GM19438 (cell line): ENCODE data around the gene CDHR2.
"Not testable (repeated sequence)": the region's sequence is repeated elsewhere in the genome, so short reads cannot be mapped to it uniquely, and the experiment has no call there.

ENCODE experiments used
- ATAC-seq: cut with Tn5 transposase; IDR thresholded peaks from one replicate; pipeline ENCODE4 v1.9.1; 2021; ENCODE audit warnings: low read depth; ENCODE audit not compliant: unreplicated experiment

The CDHR2 gene

GRCh38 chr5:176595386-176595943, 46.3 kb downstream of the CDHR2 start:
- ATAC-seq = no peak

- no peak for ATAC-seq
Measured at GRCh38 chr5:176596069-176596644, 47.0 kb downstream of the CDHR2 start.

DNA sequence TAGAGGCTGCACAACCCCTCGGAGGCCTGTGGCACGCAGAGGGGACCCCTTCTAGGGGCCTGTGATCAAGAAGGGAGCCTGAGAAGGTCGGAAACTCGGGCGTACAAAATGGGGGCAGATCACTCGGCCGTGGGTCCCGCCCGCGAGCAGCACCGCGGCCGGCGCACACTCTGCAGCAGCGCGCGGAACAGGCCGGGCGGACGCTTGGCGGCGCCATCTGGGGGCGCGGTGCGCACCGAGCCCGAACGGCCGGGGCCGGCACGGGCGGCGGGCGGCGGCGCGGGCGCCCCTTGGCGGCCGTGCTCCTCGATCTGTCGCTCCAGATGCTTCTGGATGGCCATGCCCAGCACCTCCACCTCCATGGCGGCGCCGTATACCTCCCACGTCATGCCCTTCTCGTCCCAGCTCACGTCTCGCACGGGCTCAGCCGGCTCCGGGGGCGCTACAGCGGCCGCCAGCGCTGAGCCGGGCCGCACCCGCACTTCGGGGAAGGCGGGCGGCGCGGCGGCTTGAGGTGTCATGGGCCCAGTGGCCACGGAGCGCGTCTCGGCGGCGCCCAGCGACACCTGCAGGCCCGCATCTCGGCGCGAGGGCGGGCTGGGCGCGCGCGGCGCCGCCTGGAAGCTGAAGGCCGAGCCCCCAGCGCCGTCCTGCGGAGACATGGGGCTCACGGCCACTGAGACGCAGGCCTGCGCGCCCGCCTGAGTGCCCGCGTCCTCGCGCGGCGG, 47.7 kb downstream of the CDHR2 start:
- no peak for ATAC-seq

GRCh38 chr5:176597417-176598389, 48.6 kb downstream of the CDHR2 start:
- no peak for ATAC-seq

GRCh38 chr5:176599749-176600430, 50.7 kb downstream of the CDHR2 start:
- ATAC-seq = not testable (repeated sequence)

DNA sequence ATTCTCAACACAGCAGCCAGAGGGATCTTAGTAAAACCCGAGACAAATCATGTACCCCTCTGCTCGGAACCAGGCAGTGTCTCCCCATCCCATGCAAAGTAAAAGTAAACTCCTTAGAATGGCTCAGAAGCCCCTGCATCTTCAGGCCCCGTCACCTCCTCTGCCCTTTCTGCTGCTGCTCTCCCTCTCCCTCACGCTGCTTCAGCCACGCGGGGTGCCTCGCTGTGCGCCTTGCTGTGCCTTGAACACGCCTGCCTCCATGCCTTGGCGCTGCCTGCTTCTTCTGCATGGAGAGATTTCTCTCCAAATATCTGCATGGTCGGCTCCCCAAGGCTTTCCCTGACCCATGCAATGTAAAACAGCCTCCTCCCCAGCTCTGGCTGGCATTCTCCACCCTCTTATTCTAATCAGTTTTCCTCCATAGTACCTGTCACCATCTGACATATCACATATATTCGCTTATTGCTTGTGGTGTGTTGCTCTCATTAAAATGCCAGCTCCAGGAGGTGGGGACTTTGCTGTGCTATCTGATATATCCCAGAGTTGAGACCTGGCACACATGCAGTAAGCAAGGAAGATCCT, 52.9 kb downstream of the CDHR2 start:
- ATAC-seq = no peak

DNA sequence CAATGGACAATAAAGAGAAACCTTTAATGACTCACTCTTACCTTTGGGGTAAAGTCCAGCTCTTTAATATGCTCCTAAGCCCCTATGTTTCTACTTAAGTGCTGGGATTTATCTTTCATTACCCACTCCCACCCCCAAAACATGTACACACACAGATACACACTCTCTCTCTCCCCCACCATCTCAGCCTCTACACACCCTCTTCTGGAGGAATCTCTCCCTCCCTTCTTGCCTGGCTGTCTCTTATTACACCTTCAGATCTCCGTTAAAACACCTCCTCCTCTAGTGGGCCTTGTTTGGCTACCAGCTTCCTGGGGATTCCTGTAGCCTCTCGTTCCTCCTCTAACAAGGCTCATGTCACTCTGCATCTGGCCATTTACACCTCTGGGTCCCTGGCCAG, 53.9 kb downstream of the CDHR2 start:
- no peak for ATAC-seq

GRCh38 chr5:176606032-176606431, 56.9 kb downstream of the CDHR2 start:
- ATAC-seq = no peak

GRCh38 chr5:176606875-176607274, 57.7 kb downstream of the CDHR2 start:
- ATAC-seq = no peak

DNA sequence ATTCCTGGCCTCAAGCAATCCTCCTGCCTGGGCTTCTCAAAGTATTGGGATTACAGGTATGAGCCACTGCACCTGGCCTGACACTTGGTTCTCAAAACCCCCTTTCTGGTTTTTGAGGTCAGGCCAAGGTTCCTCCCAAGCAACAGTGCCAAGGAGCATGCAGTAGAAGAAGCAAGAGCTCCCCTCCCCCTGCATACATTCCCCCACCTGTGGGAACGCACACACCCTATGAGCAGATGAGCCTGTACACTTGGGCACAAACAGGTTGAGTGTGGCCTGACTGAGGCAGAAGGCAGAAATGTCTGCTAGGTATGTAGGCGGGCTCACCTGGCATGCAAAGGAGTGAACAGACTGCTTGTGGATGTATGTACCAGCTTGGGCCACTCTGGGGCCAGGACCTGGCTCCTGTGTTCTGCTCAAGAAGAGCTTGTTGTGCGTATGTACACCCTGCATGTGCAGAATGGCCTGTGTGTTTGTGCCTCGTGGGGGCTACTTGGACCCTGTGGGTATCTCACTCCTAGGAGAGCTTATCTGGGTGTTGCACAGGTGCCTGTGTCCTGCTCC, 59.1 kb downstream of the CDHR2 start:
- ATAC-seq = no peak

DNA sequence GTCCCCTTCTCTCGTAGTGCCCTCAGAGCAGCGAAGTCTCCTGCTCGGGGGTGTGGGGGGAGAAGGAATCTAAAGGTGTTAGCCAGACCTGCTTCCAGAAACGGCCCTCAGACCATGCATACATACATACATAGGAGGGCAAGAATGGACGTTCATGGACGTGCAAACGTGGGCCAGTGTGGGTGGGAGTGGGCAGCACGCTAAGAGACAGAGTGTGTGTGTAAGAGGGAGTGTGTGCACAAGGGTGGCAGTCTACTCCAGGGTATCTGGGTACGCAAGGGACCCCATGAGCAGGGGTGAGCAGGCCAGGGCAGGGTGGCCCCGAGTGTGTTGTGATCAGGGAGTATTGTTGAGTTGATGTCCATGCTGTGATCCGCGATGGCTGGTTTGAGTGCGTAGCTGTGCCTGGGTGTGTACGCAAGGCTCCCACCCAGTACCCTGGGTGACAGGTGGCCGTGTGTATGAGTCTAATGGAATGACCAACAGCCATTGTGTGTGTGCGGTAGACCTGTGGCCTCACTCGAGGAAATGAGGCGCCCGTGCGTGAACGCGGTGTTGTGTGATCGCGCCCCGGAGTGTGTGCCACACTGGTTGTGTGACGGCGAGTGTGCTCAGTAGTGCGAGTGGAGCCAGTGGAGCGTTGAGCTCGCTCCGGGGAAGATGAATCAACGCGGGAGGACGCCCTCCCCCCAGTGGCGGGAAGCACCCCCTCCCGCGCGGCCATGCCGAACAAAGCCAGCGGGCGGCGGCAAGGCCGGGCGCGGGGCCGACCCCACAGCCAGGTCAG, 60.0 kb downstream of the CDHR2 start:
- ATAC-seq = peak; percentile 19

GRCh38 chr5:176609724-176610434, 60.7 kb downstream of the CDHR2 start, which contains the start of gene GPRIN1:
Gene GPRIN1 (minus strand): TSS chr5:176610156. CDS start chr5:176599834, 10,322 bp downstream.
- ATAC-seq = peak; percentile 65

GRCh38 chr5:176610435-176610773, 61.3 kb downstream of the CDHR2 start:
- ATAC-seq = peak; percentile 15

DNA sequence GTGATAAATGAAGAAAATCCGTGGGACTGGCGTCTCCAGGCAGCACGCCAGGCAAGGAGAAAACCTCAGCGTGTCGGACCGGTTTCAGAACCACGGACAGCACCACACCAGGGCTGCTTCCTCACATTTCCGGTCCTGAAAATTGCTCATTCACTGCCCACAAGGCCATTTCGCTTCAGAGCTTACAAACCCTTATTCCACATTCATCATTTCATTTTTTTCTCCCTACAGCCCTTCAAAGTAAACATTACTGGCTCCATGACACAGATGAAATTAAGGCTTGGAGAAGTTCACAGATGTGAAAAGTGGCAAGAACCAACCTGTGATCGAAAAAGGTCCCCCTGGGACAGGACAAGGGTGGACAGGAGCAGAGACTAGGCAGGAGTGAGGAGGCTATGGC, 62.3 kb downstream of the CDHR2 start:
- ATAC-seq = no peak

GRCh38 chr5:176612008-176612407, 62.9 kb downstream of the CDHR2 start:
- no peak for ATAC-seq

GRCh38 chr5:176612855-176613254, 63.7 kb downstream of the CDHR2 start:
- no peak for ATAC-seq

DNA sequence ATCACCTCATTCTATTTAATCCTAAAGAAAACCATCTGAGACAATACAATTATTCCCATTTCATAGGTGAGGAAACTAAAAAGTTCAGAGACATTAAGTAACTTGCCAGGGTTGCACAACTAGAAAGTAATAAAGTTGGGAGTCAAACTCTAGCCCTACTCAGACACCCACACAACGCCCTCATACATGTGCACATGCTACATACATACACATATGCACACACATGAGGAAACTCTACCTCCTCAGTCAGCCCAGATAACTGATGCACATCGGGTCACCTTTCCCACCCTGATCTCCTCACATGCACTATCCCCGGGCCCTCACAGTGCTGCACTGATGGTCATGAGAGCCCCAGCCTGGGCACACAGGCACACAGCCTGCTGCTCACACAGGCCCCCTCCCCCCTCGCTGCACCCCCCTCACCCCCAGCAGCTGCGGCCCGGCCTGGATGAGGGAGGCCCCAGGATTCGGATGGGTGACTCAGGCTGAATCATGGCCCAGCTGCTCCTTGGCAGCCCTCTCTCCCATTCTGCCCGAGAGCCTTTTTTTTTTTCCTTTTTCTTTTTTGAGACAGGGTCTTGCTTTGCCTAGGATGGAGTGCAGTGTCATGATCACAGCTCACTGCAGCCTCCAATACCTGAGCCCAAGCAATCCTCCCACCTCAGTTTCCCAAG, 65.8 kb downstream of the CDHR2 start:
- no peak for ATAC-seq

DNA sequence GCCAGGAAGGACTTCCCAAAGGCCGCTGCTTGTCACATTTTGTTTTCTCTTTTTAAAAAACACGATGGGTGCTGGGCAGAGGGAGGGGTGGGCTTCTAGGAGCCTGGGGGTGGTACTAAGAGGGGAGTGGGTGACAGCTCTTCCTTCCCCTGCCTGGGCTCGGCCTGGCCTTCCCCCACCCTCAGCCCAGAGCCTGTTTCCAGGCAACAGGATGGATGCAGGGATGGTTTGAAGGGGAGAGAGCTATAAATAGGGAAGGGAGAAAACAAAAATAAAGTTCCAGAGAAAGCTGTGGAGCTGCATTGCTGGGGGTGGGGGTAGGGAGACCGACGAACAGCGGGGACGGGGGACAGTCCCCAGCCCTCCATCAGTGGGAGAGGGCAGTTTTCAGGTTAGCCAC, 67.4 kb downstream of the CDHR2 start:
- ATAC-seq = no peak
